Measurements from ENCODE around the gene KXD1.
"Not testable (repeated sequence)": the region's sequence is repeated elsewhere in the genome, so short reads cannot be mapped to it uniquely, and the experiment has no call there.

Gene KXD1

DNA sequence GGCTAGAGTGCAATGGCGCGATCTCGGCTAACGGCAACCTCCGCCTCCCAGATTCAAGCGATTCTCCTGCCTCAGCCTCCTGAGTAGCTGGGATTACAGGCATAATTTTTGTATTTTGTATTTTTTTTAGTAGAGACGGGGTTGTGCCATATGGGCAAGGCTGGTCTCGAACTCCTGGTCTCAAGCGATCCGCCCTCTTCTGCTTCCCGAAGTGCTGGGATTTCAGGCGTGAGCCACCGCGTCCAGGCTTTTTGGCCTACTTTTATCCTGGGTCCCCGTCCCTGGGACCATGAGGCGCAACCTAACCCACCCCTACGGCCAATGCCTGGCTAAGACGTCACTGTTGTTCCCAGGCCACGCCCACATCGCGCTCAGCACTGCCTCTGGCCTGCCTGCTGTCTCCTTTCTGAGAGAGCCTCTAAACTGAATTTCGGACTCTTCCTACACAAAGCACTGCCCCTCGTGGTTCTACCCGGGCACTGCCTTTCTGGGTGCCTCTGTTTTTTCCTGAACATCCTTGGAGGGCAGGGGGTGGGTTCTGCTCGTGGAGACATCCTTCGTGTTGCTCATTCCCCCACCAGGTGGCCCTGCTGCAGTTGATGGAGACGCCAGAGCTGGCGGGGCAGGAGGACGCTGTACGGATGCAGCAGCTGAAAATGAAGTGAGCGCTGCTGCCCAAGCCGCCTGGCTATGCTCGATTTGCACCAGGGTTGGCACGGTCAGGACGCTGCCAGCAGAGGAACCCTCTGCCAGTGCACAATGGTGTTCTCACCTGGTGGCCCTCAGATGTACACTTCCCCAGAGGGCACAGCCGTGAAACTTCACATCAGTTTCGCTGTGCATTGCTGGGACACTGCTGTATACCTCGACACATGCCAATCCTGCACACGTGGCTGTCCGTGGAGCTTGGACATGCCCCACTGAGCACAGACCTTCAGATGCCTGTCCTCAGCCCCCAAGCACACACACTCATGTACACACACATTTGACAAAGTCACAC, 32.9 kb downstream of the KXD1 start:
- Histone ChIP-seq H3K36me3 (ENCODE audit: insufficient read depth) (no peaks in the 10 kb centered on the region), H3K4me1 (ENCODE audit: low read depth, poor library complexity, severe bottlenecking) (peaks cover 20% of the 10 kb centered on the region), H4K20me1 (ENCODE audit: insufficient read depth) (no peaks in the 10 kb centered on the region), H2AFZ (ENCODE audit: low read depth) (no peak overlapping the region), H3K4me2 (peak overlapping the region; percentile 99; the same call in 1 of the 2 replicates), H3K27me3 (ENCODE audit: insufficient read depth, low read depth) (peaks cover 3% of the 10 kb centered on the region; the same call in 1 of the 2 replicates), H3K4me3 (IDR thresholded peaks at IDR 0.05; ENCODE audit: insufficient read depth, low read depth, low read length) (no peak overlapping the region), H3K79me2 (ENCODE audit: insufficient read depth, low read depth) (peaks cover 10% of the 10 kb centered on the region), H3K9ac (no peak overlapping the region), H3K27ac (no peak overlapping the region; the same call in 1 of the 2 replicates)
- TF ChIP-seq, protein P1, sequence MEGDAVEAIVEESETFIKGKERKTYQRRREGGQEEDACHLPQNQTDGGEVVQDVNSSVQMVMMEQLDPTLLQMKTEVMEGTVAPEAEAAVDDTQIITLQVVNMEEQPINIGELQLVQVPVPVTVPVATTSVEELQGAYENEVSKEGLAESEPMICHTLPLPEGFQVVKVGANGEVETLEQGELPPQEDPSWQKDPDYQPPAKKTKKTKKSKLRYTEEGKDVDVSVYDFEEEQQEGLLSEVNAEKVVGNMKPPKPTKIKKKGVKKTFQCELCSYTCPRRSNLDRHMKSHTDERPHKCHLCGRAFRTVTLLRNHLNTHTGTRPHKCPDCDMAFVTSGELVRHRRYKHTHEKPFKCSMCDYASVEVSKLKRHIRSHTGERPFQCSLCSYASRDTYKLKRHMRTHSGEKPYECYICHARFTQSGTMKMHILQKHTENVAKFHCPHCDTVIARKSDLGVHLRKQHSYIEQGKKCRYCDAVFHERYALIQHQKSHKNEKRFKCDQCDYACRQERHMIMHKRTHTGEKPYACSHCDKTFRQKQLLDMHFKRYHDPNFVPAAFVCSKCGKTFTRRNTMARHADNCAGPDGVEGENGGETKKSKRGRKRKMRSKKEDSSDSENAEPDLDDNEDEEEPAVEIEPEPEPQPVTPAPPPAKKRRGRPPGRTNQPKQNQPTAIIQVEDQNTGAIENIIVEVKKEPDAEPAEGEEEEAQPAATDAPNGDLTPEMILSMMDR (conservative IDR thresholded peaks at IDR 0.05; ENCODE audit: low read depth, low read length): no peak

DNA sequence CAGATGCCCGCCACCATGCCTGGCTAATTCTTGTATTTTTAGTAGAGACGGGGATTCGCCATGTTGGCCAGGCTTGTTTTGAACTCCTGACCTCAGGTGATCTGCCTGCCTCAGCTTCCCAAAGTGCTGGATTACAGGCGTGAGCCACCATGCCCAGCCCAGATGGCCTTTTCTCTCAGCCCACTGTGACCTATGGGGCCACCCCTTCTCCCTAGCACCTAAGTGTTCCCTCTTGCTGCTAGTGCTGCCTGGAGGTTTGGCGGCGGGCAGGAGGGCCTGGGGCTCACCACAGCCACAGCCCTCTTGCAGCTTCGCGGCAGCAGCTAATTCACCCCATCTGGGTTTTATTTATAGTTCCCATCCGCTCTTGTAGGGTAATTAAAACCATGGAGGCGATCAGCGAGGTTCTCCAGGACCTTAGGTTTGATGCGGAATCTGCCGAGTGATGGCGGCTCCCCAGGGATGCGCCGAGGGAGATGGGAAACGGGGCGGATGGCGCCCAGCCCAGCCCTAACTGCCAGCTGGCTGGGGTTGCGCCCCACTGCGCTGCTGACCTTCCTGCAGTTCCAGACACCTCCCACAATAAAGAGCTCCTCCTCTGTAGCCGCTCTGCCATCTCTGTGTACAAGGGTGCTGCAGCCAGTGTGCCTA, 34.2 kb downstream of the KXD1 start:
- H4K20me1 ChIP-seq (ENCODE audit: insufficient read depth): no peaks in the 10 kb centered on the region
- H3K27ac ChIP-seq: no peak overlapping the region
- H3K9ac ChIP-seq: no peak overlapping the region

DNA sequence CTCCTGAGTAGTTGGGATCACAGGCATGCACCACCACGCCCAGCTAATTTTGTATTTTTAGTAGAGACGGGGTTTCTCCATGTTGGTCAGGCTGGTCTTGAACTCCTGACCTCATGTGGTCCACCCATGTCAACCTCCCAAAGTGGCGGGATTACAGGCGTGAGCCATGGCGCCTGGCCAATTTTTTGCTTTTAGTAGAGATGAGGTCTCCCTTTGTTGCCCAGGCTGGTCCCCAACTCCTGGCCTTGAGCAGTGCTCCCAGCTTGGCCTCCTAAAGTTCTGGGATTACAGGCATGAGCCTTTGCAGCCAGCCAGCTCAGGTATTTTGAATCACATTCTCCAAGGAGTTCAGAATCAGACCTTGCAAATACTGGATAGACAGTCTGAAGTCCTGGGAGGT, 35.1 kb downstream of the KXD1 start:
- H3K36me3 ChIP-seq (ENCODE audit: insufficient read depth); H3K9ac ChIP-seq; H4K20me1 ChIP-seq (ENCODE audit: insufficient read depth); H2AFZ ChIP-seq (ENCODE audit: low read depth); H3K4me2 ChIP-seq; H3K79me2 ChIP-seq (ENCODE audit: insufficient read depth, low read depth); H3K4me3 ChIP-seq (IDR thresholded peaks at IDR 0.05; ENCODE audit: insufficient read depth, low read depth, low read length); H3K27ac ChIP-seq: not testable (repeated sequence)
- H3K27me3 ChIP-seq (ENCODE audit: insufficient read depth, low read depth): peaks cover 12% of the 10 kb centered on the region; the same call in 1 of the 2 replicates
- H3K4me1 ChIP-seq (ENCODE audit: low read depth, poor library complexity, severe bottlenecking): peaks cover 17% of the 10 kb centered on the region

More for the DNA sequence above, 34.2 kb downstream of the KXD1 start:
- H3K4me3 ChIP-seq (IDR thresholded peaks at IDR 0.05; ENCODE audit: insufficient read depth, low read depth, low read length): no peak overlapping the region
- H3K4me1 ChIP-seq (ENCODE audit: low read depth, poor library complexity, severe bottlenecking): peaks cover 20% of the 10 kb centered on the region
- no peaks in the 10 kb centered on the region for H3K36me3 ChIP-seq (ENCODE audit: insufficient read depth)
- H3K79me2 ChIP-seq (ENCODE audit: insufficient read depth, low read depth): peaks cover 10% of the 10 kb centered on the region
- no peak overlapping the region for H3K4me2 ChIP-seq
- H3K27me3 ChIP-seq (ENCODE audit: insufficient read depth, low read depth): peaks cover 5% of the 10 kb centered on the region; the same call in 1 of the 2 replicates
- TF ChIP-seq, protein P1 (conservative IDR thresholded peaks at IDR 0.05; ENCODE audit: low read depth, low read length): no peak
- H2AFZ ChIP-seq (ENCODE audit: low read depth): no peak overlapping the region

DNA sequence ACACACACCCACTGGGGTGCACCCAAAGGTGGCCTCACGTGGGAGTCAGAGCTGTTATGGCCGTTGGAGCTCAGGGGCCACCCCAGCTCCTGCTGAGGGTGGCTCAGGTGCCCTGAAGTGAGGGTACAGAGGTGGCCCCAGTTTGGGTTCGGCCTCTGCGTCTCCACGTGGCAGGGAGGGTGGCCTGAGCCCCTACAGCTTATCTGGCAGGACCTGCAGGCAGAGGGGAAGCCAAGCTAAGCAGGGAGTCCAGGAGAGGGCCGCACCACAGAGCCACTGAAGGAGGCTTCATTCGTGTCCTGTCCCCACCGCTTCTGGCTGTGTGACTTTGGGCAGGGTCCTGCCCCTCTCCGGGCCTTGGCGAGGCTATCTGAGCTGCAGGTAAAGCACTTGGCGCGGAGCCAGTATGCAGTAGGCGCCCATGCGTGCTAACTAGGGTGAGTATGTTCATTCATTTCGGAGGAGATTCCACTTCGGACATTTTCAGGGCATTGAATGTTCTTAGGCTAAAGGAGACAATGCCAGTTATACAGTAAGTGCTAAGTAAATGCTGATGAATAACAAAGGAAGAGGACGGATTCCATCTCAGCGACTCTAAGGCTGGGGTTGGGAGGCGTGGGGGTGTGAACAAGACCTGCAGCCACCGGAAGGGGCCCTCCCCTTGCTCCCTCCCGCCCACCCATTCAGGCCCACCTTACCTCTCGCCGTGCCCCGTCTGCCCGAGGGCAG, 35.9 kb downstream of the KXD1 start:
- Histone ChIP-seq H3K9ac (no peak overlapping the region), H3K4me1 (ENCODE audit: low read depth, poor library complexity, severe bottlenecking) (peaks cover 11% of the 10 kb centered on the region), H3K4me3 (IDR thresholded peaks at IDR 0.05; ENCODE audit: insufficient read depth, low read depth, low read length) (no peak overlapping the region), H3K4me2 (no peak overlapping the region), H3K27ac (no peak overlapping the region), H2AFZ (ENCODE audit: low read depth) (no peak overlapping the region), H3K36me3 (ENCODE audit: insufficient read depth) (no peaks in the 10 kb centered on the region), H4K20me1 (ENCODE audit: insufficient read depth) (no peaks in the 10 kb centered on the region), H3K79me2 (ENCODE audit: insufficient read depth, low read depth) (peaks cover 10% of the 10 kb centered on the region), H3K27me3 (ENCODE audit: insufficient read depth, low read depth) (peaks cover 18% of the 10 kb centered on the region; the same call in 1 of the 2 replicates)
- TF ChIP-seq, protein P1 (conservative IDR thresholded peaks at IDR 0.05; ENCODE audit: low read depth, low read length): no peak

All from KMS-11 (cell line).